ENCODE measurements around the gene RANBP3.

RANBP3 gene

DNA sequence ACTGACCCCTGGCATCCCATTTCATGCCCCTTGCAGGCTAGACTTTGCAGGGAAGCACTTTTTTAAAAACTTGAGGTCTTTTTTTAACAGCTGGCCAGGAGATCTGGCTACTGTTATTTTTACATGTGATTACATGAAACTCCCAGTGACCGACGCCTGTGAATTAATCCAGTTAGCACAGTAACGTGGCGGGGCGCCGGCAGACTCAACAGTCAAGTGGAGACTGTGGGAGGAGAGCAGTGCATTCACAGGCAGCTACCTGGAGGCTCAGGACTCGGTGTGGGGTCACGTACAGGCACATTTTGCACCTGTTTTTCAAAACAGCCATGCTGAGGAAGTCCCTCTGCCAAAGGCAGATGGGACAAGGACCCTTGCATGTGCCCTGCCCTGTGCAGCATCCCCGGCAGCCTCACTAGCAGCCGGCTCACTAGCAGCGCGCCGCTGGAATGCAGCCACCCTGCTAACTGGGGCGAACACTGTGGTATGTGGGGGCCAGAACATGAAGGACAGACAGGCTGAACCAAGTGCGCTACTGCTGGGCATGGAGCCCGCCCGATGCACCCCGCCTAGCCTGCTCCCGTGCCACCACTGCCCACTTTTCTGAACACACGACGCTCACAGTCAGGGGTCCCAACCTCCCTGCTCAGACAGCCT lies 45.2 kb downstream of the RANBP3 start:
- TF ChIP-seq, protein P1, sequence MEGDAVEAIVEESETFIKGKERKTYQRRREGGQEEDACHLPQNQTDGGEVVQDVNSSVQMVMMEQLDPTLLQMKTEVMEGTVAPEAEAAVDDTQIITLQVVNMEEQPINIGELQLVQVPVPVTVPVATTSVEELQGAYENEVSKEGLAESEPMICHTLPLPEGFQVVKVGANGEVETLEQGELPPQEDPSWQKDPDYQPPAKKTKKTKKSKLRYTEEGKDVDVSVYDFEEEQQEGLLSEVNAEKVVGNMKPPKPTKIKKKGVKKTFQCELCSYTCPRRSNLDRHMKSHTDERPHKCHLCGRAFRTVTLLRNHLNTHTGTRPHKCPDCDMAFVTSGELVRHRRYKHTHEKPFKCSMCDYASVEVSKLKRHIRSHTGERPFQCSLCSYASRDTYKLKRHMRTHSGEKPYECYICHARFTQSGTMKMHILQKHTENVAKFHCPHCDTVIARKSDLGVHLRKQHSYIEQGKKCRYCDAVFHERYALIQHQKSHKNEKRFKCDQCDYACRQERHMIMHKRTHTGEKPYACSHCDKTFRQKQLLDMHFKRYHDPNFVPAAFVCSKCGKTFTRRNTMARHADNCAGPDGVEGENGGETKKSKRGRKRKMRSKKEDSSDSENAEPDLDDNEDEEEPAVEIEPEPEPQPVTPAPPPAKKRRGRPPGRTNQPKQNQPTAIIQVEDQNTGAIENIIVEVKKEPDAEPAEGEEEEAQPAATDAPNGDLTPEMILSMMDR (IDR thresholded peaks at IDR 0.05; ENCODE audit: borderline replicate concordance, extremely low read depth, low read length, poor library complexity, severe bottlenecking) = no peak
- no peak for TF ChIP-seq EZH2 (IDR thresholded peaks at IDR 0.05; ENCODE audit: borderline replicate concordance, low read depth, low read length, severe bottlenecking)
- DNase-seq (no peak), ATAC-seq (ENCODE audit: insufficient read depth, low read depth) (no peak)
- Histone ChIP-seq H4K20me1 (ENCODE audit: insufficient read depth, low read length) (peaks cover 60% of the 10 kb centered on the region), H3K9me3 (ENCODE audit: insufficient read depth, low read length, severe bottlenecking) (no peaks in the 10 kb centered on the region), H3K27me3 (ENCODE audit: insufficient read depth, low read length, poor library complexity) (no peaks in the 10 kb centered on the region), H3K9ac (ENCODE audit: low read depth, low read length) (no peak overlapping the region), H3K4me2 (ENCODE audit: insufficient read depth, low read length) (no peak overlapping the region), H3K79me2 (ENCODE audit: insufficient read depth, low read length) (peaks cover 56% of the 10 kb centered on the region), H3K4me1 (ENCODE audit: insufficient read depth, low read length) (no peaks in the 10 kb centered on the region), H2AFZ (ENCODE audit: low read depth, low read length) (no peak overlapping the region), H3K4me3 (ENCODE audit: low read depth in 1 of 2, low read length in 2 of 2) (no peak overlapping the region), H3K27ac (ENCODE audit: low read length) (no peak overlapping the region), H3K36me3 (ENCODE audit: insufficient read depth, low read length) (peaks cover 88% of the 10 kb centered on the region)

GRCh38 chr19:5932146-5932545 lies 45.8 kb downstream of the RANBP3 start:
- no peaks in the 10 kb centered on the region for H3K9me3 ChIP-seq (ENCODE audit: insufficient read depth, low read length, severe bottlenecking)
- H3K4me1 ChIP-seq (ENCODE audit: insufficient read depth, low read length) = no peaks in the 10 kb centered on the region
- peaks cover 88% of the 10 kb centered on the region for H3K36me3 ChIP-seq (ENCODE audit: insufficient read depth, low read length)
- peaks cover 55% of the 10 kb centered on the region for H4K20me1 ChIP-seq (ENCODE audit: insufficient read depth, low read length)
- DNase-seq (no peak), ATAC-seq (ENCODE audit: insufficient read depth, low read depth) (no peak)
- no peak overlapping the region for H3K4me3 ChIP-seq (ENCODE audit: low read depth in 1 of 2, low read length in 2 of 2)
- no peak overlapping the region for H3K9ac ChIP-seq (ENCODE audit: low read depth, low read length)
- peaks cover 50% of the 10 kb centered on the region for H3K79me2 ChIP-seq (ENCODE audit: insufficient read depth, low read length)
- no peak overlapping the region for H2AFZ ChIP-seq (ENCODE audit: low read depth, low read length)
- no peaks in the 10 kb centered on the region for H3K27me3 ChIP-seq (ENCODE audit: insufficient read depth, low read length, poor library complexity)
- TF ChIP-seq, protein P1 (IDR thresholded peaks at IDR 0.05; ENCODE audit: borderline replicate concordance, extremely low read depth, low read length, poor library complexity, severe bottlenecking) = no peak
- no peak for TF ChIP-seq EZH2 (IDR thresholded peaks at IDR 0.05; ENCODE audit: borderline replicate concordance, low read depth, low read length, severe bottlenecking)
- no peak overlapping the region for H3K27ac ChIP-seq (ENCODE audit: low read length)
- H3K4me2 ChIP-seq (ENCODE audit: insufficient read depth, low read length) = no peak overlapping the region

DNA sequence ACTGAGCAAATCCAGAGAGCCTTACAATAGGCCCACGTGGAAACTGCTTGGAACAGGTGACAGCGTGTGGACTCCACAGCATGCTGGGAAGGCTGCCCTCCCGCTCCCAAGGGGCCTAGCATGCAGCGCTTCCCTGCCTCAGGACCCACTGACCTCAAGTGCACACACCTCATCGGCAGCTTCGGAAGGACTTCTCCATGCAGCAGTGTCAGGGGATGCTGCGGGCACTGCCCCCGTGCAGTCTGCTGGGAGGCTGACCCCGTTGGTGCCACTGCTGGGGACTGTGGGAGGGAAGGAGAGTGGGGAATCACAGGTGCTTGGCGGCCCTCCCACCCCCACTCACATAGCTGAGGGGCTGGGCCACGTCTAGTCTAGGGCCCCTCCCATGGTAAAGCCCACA lies 46.7 kb downstream of the RANBP3 start:
- ATAC-seq (ENCODE audit: insufficient read depth, low read depth) (no peak), DNase-seq (no peak)
- H3K4me3 ChIP-seq (ENCODE audit: low read depth in 1 of 2, low read length in 2 of 2) = no peak overlapping the region
- H3K79me2 ChIP-seq (ENCODE audit: insufficient read depth, low read length) = peaks cover 41% of the 10 kb centered on the region
- no peaks in the 10 kb centered on the region for H3K9me3 ChIP-seq (ENCODE audit: insufficient read depth, low read length, severe bottlenecking)
- no peak overlapping the region for H2AFZ ChIP-seq (ENCODE audit: low read depth, low read length)
- no peak overlapping the region for H3K27ac ChIP-seq (ENCODE audit: low read length)
- no peak overlapping the region for H3K4me2 ChIP-seq (ENCODE audit: insufficient read depth, low read length)
- H3K9ac ChIP-seq (ENCODE audit: low read depth, low read length) = no peak overlapping the region
- no peak for TF ChIP-seq EZH2 (IDR thresholded peaks at IDR 0.05; ENCODE audit: borderline replicate concordance, low read depth, low read length, severe bottlenecking)
- TF ChIP-seq, protein P1 (IDR thresholded peaks at IDR 0.05; ENCODE audit: borderline replicate concordance, extremely low read depth, low read length, poor library complexity, severe bottlenecking) = no peak
- peaks cover 55% of the 10 kb centered on the region for H4K20me1 ChIP-seq (ENCODE audit: insufficient read depth, low read length)
- H3K27me3 ChIP-seq (ENCODE audit: insufficient read depth, low read length, poor library complexity) = no peaks in the 10 kb centered on the region
- peaks cover 90% of the 10 kb centered on the region for H3K36me3 ChIP-seq (ENCODE audit: insufficient read depth, low read length)
- no peaks in the 10 kb centered on the region for H3K4me1 ChIP-seq (ENCODE audit: insufficient read depth, low read length)
